HL-60 (cell line): Measurements from ENCODE around the gene PCDH8.

ENCODE experiments used
- DNase-seq, 2 experiments: peaks; one replicate each; pipeline ENCODE4 v3.0.0-alpha.2; 2010 to 2020; ENCODE audit warnings: low read depth in 1 of 2, low spot score in 1 of 2
- H3K27ac ChIP-seq: fragments of 250-450 bp; sonication (Bioruptor Pico); replicated peaks from 2 replicates; pipeline ENCODE4 v1.5.1; 2020; ENCODE audit warnings: mild to moderate bottlenecking, moderate library complexity
- H3K27me3 ChIP-seq: fragments of 250-450 bp; sonication (Bioruptor Pico); 2 replicates; pipeline ENCODE4 v1.5.1; 2021; ENCODE audit warnings: mild to moderate bottlenecking, moderate library complexity; ENCODE audit not compliant: insufficient read depth, poor library complexity, severe bottlenecking
- H3K4me3 ChIP-seq: replicated peaks from 2 replicates; pipeline ENCODE4 v1.5.1; 2011; ENCODE audit warnings: mild to moderate bottlenecking, control low read depth, low read length; ENCODE audit not compliant: insufficient read depth
- GABPA ChIP-seq: IDR thresholded peaks from 2 replicates; pipeline ENCODE4 v1.6.1; 2012; ENCODE audit warnings: low read depth
- POLR2AphosphoS5 ChIP-seq: IDR thresholded peaks from 2 replicates; pipeline ENCODE4 v1.6.1; 2012; ENCODE audit warnings: low read depth
- SPI1 ChIP-seq: IDR thresholded peaks from 2 replicates; pipeline ENCODE4 v1.6.1; 2012; ENCODE audit warnings: low read depth, mild to moderate bottlenecking, borderline replicate concordance
- TF ChIP-seq, protein P1 (sequence below): IDR thresholded peaks from one replicate; pipeline ENCODE4 v1.5.1; 2011; ENCODE audit warnings: low read length, control low read depth, inconsistent platforms; ENCODE audit not compliant: insufficient read depth
- TF ChIP-seq, protein P2 (sequence below): IDR thresholded peaks from 2 replicates; pipeline ENCODE4 v1.6.1; 2012; ENCODE audit warnings: low read depth; ENCODE audit not compliant: insufficient replicate concordance

The PCDH8 gene

DNA sequence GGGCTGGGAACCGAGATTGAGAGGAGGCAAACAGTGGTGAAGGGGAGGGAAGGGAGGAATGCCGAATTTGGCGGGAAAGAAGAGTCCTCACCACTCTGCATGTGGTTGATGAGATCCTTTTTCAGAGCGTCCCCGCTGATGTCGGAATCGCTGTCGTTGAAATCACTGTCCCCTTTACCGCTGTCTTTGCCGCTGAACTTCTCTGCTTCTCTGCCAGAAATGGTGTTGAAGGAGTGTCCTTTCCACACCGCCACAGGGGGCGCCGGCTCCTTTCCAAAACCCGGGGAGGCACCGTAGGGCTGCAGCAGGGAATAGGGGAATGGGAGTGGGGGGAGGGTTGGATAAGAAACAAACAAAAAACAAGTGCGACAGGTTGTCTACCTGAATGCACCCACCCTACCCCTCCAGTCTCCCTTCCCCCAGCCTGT, 3.1 kb downstream of the PCDH8 start:
- Histone ChIP-seq H3K27me3 (peaks cover 35% of the 10 kb centered on the region), H3K4me3 (no peak overlapping the region), H3K27ac (no peak overlapping the region)
- TF ChIP-seq SPI1 (no peak), POLR2AphosphoS5 (no peak), GABPA (no peak)
- TF ChIP-seq, protein P1, sequence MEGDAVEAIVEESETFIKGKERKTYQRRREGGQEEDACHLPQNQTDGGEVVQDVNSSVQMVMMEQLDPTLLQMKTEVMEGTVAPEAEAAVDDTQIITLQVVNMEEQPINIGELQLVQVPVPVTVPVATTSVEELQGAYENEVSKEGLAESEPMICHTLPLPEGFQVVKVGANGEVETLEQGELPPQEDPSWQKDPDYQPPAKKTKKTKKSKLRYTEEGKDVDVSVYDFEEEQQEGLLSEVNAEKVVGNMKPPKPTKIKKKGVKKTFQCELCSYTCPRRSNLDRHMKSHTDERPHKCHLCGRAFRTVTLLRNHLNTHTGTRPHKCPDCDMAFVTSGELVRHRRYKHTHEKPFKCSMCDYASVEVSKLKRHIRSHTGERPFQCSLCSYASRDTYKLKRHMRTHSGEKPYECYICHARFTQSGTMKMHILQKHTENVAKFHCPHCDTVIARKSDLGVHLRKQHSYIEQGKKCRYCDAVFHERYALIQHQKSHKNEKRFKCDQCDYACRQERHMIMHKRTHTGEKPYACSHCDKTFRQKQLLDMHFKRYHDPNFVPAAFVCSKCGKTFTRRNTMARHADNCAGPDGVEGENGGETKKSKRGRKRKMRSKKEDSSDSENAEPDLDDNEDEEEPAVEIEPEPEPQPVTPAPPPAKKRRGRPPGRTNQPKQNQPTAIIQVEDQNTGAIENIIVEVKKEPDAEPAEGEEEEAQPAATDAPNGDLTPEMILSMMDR = no peak
- TF ChIP-seq, protein P2, sequence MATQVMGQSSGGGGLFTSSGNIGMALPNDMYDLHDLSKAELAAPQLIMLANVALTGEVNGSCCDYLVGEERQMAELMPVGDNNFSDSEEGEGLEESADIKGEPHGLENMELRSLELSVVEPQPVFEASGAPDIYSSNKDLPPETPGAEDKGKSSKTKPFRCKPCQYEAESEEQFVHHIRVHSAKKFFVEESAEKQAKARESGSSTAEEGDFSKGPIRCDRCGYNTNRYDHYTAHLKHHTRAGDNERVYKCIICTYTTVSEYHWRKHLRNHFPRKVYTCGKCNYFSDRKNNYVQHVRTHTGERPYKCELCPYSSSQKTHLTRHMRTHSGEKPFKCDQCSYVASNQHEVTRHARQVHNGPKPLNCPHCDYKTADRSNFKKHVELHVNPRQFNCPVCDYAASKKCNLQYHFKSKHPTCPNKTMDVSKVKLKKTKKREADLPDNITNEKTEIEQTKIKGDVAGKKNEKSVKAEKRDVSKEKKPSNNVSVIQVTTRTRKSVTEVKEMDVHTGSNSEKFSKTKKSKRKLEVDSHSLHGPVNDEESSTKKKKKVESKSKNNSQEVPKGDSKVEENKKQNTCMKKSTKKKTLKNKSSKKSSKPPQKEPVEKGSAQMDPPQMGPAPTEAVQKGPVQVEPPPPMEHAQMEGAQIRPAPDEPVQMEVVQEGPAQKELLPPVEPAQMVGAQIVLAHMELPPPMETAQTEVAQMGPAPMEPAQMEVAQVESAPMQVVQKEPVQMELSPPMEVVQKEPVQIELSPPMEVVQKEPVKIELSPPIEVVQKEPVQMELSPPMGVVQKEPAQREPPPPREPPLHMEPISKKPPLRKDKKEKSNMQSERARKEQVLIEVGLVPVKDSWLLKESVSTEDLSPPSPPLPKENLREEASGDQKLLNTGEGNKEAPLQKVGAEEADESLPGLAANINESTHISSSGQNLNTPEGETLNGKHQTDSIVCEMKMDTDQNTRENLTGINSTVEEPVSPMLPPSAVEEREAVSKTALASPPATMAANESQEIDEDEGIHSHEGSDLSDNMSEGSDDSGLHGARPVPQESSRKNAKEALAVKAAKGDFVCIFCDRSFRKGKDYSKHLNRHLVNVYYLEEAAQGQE = no peak
- peak in 1 of 2 experiments; percentile 49 for DNase-seq

DNA sequence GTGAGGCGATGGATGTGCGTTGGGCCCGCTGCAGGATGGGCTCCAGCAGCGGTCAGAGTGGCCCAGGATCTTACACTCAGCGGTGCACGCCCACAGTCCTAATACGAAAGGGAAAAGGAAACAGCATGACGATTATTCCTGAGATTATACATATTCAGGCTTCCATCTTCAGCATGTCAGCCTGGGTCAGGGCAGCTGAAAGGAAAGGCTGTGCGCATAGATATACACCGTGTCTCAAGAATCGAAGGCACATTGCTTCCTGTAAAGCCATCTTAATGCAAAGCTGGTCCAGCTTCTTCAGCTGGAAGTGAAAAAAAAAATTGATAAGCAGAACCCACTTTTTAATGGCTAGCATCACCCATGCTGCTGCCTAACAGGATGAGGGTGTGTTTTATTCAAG, 3.6 kb downstream of the PCDH8 start:
- TF ChIP-seq SPI1 (no peak), POLR2AphosphoS5 (no peak), GABPA (no peak)
- TF ChIP-seq, protein P2 = no peak
- TF ChIP-seq, protein P1 = no peak
- no peak for DNase-seq
- H3K4me3 ChIP-seq = no peak overlapping the region
- H3K27me3 ChIP-seq = peaks cover 32% of the 10 kb centered on the region
- H3K27ac ChIP-seq = no peak overlapping the region

DNA sequence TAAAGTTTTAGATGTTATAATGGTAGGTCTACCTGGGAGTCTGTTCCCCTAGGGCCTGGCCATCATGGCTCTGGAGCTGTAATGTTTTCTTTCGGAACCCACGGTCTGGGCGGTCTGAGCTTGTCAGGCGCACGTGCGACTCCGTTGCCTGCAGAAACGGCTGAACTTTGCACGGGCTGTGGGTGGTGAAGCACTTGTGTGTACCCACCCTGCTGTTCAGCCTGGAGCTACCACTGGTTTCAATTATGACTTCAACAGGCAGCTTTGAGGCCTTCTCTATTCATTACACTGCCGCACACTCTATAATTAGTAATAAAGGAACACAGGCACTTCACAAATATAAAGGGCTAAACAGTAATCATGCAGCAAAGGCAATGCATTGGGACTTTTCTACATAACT, 6.0 kb downstream of the PCDH8 start:
- Histone ChIP-seq H3K27ac (no peak overlapping the region), H3K27me3 (peaks cover 14% of the 10 kb centered on the region), H3K4me3 (no peak overlapping the region)
- TF ChIP-seq, protein P2 = no peak
- no peak for TF ChIP-seq GABPA
- no peak for TF ChIP-seq POLR2AphosphoS5
- TF ChIP-seq, protein P1 = no peak
- no peak for TF ChIP-seq SPI1
- no peak for DNase-seq
